NCI-H345 treated with DMSO at 0.1 percent for 48 hours (cell line): ENCODE results near the gene EMC10.
"Not testable (repeated sequence)": the region's sequence is repeated elsewhere in the genome, so short reads cannot be mapped to it uniquely, and the experiment has no call there.

Experiments
- DNase-seq: peaks from one replicate; lab custom pipeline; 2025; ENCODE audit not compliant: unreplicated experiment; lab: John Stamatoyannopoulos, UW

The EMC10 gene

DNA sequence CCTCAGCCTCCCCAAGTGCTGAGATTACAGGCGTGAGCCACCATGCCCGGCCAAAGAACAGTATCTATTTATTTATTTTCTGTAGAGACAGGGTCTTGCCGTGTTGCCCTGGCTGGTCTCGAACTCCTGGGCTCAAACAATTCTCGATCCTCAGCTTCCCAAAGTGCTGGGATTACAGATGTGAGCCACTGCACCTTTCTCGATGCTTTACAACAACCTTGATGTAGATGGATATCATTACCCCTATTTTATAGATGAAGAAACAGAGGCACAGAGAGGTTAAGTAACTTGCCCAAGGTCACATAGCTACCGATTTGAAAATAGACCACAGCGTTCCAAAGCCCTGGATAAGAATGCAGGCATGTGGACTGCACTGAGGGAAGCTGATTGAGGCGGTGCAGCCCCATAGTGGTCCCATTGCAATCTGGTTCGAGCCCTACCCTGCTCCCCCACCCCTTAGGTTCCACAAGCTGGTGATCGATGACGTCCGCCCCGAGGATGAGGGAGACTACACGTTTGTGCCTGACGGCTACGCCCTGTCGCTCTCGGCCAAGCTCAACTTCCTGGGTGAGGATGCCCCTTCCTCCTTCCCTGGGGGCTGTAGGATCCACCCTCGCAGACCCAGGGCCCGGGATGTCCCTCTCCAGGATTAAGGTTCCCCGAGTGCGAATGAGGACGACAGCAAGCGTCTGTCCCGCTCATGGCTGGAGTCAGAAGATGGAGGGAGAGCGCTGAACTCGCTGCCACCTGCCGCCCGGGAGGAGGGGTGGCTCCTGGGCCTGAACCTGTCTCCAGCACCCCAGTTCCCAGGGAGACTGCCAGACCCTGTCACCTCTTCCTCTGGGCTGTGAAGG, 25.7 kb upstream of the EMC10 start:
- DNase-seq = no peak

DNA sequence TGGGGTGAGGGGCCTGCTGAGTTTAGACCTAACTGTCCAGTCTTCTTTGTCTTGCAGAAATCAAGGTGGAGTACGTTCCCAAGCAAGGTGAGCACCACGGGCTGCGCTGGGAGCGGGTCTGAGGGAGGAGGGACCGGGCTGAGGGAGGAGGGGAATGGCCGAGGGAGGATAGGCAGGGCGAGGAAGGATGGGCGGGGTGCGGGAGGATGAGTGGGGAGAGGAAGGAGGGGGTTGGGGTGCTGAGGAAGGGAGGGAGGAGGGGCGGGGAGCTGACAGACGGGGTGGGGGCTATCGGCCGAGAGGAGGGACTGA, 25.1 kb upstream of the EMC10 start:
- no peak for DNase-seq

DNA sequence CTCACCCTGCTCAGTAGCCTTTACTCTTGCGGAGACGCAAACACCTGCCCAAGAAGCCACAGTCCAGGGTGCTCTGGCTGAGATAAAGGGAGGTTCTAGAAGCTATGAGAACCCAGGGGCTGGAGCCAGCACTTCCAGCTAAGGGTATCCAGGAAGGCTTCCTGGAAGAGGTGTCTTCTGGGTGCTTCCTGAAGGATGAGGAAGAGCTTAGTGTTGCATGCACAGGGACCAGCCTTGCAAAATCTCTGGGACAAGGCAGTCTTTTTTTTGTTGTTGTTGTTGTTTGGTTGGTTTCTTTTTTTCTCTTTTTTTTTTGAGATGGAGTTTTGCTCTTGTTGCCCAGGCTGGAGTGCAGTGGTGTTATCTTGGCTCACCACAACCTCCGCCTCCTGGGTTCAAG, 23.1 kb upstream of the EMC10 start:
- no peak for DNase-seq

DNA sequence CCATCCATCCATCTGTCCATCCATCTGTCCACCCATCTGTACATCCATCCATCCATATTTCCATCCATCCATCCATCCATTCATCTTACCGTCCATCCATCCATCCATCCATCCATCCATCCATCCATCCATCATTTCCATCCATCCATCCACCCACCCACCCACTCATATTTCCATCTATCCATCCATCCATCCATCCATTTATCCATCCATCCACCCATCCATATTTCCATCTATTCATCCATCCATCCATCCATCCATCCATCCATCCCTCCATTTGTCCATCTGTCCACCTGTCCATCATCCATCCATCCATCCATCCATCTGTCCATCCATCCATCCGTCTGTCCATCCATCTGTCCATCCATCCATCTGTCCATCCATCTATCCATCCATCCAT, 20.3 kb upstream of the EMC10 start:
- no peak for DNase-seq

DNA sequence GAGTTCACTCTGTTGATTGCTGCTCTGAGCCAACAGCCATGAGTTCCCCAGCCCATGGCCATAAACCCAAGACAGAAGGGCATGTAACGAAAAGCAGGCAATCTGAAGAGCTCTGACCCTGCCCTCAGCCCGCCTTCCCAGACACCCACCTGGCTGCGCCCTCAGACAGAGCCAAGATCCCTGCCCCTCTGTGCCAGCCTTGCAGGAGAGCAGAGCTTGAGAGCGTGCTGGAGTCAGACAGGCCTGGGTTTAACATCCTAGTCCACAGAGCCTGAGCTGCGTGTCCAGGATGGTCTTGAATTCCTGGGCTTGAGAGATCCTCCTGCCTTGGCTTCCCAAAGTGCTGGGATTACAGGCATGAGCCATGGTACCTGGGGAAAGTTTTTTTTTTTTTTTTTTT, 19.0 kb upstream of the EMC10 start:
- DNase-seq = no peak

DNA sequence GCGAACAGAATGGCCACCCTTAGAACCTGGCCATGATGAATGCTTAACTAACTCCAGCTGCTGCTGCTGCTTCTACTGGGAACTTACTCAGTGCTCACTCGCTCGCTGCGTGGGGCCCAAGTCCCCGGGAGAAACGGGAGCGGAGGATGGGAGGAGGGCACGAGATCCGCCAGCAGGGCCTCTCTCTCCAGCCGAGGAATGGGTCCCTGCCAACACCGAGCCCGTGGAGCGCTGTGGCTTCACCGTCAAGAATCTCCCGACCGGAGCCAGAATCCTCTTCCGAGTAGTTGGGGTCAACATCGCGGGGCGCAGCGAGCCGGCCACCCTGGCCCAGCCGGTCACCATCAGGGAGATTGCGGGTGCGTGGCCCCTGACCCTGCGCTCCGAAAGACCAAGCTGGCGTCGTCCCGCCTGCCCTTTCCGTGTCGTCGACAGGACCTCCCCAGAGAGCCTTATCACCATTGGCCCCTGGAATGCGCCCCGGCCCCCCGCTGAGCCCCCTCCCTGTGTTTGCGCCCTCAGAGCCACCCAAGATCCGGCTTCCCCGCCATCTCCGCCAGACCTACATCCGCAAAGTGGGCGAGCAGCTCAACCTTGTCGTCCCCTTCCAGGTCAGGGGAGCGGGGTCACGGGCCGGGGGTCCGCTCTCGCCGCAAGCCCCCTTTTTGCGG, 17.8 kb upstream of the EMC10 start:
- DNase-seq = no peak

DNA sequence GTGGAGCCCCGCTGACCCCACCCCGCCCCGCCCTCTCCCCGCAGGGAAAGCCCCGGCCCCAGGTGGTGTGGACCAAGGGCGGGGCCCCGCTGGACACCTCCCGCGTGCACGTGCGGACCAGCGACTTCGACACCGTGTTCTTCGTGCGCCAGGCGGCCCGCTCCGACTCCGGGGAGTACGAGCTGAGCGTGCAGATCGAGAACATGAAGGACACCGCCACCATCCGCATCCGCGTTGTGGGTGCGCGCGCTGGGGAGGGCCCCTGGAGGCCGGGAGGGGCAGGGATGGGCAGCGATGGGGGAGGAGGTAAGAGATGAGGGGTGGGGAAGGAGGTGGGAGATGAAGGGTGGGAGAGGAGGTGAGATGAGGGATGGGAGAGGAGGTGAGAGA, 17.2 kb upstream of the EMC10 start:
- no peak for DNase-seq

DNA sequence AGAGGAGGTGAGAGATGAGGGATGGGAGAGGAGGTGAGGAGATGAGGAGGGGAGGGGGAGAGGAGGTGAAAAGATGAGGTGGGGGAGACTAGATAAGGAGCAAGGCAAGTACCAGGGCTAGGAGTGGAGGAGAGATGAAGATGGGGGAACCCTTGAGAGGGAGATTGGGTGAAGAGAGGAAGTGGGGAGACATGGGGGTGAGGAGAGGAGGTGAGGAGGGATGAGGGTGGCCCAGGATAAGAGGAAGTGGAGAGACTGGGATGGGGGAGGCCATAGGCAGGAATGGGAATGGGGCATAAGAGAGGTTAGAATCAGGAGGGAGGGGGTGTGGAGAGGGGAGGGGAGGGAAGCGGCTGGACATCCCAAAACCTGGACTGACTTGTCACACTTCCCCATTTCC, 16.7 kb upstream of the EMC10 start:
- DNase-seq = no peak

DNA sequence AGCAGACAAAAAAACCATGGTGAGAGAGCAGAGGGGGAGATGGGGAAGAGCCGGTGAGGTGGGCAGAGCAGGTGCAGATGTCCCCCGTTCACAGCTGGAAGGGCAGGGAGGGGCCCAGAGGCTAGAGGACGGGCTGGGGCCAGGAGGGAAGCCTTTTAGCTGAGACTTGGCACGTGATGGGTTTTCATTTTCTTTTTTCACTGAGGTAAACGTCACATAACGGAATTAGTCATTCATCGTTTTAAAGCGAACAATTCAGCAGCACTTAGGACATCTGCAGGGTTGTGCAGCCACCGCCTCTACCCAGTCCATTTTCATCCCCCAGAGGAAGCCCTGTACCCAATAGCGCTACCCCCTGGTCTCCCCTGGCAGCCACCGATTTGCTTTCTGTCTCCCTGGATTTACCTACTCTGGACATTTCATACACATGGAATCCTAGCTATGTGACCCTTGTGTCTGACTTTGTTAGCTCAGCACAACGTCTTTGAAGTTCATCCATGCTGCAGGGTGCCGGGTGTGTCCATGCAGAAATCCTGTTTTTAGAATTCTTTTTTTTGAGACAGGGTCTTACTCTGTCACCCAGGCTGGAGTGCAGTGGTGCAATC, 16.0 kb upstream of the EMC10 start:
- DNase-seq = no peak

DNA sequence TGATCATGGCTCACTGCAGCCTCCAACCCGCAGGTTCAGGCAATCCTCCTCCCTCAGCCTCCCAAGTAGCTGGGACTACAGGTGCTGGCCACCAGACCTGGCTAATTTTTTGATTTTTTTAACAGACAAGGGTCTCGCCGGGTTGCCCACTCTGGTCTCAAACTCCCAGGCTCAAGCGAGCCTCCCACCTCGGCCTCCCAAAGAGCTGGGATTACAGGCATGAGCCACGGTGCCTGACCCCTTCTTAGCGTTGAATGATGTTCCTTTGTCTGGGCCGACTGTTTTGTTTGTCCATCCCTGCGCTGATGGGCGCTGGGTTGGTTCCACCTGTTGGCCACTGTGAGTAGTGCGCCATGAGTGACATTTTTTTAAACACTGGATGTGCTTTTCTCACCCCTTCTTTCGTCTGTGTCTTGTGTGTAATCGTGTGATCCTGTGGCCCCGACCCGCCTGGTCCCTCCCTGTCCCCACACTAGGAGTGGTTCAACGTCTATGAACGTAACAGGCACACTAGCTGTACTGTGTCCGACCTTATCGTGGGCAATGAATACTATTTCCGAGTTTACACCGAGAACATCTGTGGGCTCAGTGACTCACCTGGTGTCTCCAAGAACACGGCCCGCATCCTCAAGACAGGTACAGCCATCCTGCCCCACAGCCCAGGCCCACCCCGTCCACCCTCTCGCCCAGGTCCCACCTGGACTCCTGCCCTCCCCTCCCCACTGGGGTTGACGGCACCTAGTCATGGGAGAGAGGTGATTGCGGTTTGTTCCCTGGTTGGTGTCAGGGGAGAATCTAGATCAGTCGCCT, 15.0 kb upstream of the EMC10 start:
- DNase-seq = peak; percentile 7

DNA sequence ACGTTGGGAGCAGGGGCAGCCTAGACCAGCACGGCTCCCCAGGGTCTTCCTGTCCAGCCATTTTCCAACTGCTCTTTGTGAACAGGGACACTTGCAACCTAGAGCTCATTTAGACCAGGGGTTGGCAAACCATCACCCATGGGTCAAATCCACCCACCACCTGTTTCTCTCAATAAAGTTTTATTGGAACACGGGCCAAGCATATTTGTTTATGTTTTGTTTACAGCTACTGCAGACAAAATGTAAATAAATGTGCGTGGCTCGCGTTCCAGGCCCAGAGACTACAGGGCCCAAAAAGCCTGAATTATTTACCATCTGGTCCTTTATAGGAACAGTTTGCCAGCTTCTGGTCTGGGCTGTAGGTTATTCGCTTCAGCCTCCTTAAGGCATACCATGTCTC, 13.3 kb upstream of the EMC10 start:
- DNase-seq = no peak

DNA sequence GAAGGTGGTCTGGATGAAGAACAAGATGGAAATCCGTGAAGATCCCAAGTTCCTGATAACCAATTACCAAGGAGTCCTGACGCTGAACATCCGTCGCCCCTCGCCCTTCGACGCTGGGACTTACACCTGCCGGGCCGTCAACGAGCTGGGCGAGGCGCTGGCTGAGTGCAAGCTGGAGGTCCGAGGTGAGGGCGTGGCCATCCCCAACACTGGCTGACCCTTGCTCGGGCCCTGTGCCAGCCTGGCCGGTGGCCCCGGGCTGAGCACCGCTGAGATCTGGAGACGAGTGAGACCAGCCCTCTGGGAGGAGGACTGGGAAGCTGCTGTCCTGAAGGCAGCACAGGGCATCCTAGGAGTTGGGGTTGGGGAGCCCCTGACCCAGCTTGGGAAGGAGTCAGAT, 12.0 kb upstream of the EMC10 start:
- DNase-seq = no peak

DNA sequence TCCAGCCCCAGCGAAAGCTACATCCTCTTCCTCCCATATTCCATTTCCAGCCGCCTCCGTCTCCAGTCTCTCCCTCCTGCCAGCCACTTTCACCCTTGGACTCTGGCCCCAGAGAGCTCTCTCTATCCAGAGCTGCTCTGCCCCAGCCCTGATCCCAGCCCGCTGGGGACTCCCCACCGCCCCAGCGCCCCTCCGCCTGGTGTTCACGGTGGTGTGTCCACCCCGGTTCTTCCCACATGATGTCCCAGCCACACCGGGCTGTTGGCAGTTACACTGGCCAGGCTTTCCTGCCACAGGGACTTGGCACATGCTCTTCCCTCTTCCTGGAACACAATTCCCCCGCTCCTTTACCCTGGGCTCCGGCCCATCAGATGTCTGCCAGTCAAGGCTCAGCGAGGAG, 11.3 kb upstream of the EMC10 start:
- DNase-seq = no peak

DNA sequence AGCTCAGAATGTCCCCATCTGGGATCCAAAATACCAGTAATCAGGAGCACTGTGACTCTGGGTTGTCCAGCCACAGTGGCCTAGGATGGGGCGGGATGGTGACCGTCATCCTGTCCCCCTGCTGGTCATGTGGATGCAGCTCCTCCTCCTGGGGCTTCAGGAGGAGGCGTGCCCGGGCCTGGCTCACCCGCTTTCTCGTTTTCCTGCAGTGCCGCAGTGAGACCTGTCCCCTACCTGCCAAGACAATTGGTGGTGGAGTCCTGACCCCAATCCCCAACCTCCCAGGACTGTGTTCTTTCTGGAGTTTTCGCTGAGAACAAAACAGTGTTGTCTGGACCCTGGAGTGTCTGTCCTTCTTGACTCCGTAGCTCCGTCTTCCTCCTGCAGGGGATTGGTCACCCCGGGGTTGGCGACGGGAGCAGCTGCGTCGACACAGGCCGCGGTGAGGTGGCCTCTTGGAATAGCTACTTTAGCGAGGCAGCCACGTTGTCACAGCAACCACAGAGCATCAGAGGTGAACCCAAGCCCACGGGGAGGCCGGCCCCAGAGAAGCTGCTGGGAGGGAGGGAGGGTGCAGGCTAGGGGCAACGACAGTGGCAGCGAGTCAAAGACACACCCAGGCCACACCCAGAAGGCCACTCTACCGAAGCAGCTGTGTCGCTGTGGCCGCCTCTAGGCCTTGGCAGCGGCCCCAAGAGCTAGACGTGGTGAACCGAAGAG, 10.2 kb upstream of the EMC10 start:
- DNase-seq = no peak

DNA sequence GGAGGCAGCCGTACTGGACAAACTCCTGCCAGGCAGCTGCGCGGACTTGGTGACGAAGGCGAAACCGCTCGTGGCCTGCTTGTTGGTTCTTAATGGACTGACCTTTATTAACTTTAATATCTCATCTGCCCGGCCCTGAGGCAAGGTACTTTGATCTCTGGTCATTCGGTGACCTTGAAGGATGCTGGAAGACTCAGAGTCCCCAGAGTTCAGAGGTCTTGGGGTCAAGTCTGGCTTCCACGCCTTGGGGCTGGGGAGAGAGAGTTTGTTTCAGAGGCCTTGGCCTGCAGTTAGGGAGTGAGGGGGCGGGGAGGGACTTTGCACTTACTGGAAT, 9.6 kb upstream of the EMC10 start:
- DNase-seq = no peak

DNA sequence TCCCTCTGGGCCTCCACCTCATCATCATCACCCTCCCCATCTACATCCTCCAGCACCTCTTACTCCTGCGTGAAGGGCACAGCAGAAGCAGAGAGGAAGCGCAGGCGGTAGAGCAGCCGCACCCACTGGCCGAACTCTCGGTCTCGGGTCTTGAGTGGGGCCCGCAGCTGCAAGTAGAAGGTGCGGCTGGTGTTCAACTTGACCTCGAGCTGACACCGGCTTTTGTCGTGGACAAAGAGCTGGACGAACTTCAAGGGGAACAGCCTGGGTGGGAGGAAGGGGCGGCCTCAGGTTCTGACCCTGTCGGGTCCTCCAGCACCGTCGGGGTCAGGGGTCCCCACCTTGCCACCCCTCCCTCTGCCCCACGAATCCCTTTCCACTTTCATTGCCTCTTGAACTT, 8.7 kb upstream of the EMC10 start:
- DNase-seq = no peak

DNA sequence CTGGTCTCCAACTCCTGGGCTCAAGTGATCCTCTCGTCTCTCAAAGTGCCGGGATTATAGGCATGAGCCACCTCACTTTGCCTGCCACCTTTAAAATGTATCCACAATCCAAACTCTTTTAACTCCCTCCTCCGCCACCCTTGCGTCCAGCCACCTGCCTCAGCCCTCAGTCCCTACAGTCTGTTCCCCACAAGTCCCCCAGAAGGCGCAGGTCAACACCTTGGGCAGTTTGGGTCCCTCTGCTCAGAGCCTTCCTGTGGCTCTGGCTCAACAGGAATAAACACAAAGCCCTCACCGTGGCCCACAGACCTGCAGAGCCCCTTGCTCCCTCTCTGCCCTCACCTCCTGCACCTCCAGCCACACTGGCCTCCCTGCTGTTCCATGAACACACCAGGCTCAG, 7.5 kb upstream of the EMC10 start:
- no peak for DNase-seq

DNA sequence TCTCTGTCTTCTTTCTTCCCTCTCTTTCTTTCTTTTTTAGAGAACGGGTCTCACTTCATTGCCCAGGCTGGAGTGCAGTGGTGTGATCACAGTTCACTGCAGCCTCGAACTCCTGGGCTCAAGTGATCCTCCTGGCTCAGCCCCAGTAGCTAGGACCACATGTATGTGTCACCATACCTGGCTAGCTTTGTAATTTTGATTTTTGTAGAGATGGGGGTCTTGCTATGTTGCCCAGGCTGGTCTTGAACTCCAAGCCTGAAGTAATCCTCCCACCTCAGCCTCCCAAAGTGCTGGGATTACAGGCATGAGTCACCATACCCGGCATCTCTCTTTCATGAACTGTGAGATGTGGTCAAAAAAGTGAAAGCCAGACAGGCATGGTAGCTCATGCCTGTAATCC, 3.0 kb upstream of the EMC10 start:
- not testable (repeated sequence) for DNase-seq

DNA sequence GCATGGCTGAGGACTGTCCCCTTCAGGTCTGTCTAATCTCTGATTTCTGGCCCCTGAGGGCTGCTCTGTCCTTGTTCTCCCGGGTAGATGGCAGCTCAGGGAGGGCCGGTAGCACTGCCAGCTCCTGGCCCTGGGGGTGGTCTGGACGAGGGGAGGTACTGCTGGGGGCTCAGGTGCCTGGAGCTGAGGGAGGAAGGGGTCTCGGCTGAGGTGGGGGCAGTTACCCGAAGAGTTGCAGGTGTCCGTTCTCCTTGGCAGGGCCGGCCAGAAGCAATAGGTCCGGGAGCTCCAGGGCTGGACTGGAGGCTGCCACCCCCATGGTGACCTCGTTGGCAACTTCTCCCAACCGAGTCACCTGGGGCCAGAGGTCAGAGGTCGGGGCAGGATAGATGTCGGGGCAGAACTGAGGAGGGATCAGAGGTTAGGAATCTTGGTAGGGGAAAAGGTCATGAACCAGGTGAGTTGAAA, 1.2 kb upstream of the EMC10 start:
- DNase-seq = no peak

DNA sequence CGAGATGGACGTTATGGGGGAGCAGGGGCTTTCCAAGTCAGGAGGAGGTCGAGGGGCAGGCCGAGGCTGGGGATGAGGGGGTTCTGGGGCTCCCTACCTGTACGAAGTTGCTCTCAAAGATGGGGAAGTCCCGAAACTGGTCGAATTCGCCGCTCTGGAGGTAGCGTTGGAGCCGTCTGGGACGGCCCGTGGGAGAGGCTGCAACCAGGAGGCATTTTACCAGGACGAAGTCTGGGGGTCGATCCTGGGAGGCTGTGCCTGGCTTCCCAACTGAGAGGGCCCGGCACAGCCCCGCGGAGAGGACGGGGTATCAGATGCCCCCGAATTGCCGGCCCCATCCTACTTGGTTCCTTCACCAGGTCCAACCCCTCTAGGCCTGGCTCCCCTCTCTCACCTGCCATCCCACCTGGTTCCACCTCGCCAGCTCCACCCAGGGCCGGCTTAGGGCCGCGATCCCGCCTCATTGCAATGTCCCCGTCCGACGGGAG, 527 bp upstream of the EMC10 start:
- no peak for DNase-seq

DNA sequence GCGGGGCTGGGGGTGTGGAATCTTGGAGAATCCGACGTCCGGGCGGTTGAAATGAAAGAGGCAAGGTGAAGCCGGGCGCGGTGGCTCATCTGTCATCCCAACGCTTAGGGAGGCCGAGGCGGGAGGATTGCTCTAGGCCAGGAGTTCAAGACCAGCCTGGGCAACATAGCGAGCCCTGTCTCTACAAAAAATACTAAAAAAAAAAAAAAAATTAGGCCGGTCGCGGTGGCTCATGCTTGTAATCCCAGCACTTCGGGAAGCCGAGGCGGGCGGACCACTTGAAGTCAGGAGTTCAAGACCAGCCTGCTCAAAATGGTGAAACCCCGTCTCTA, 566 bp downstream of the EMC10 start:
- no peak for DNase-seq
